HG03571 (cell line): ENCODE measurements around the gene COP1.
"Not testable (repeated sequence)": the region's sequence is repeated elsewhere in the genome, so short reads cannot be mapped to it uniquely, and the experiment has no call there.

Source experiments
- ATAC-seq: cut with Tn5 transposase; IDR thresholded peaks from one replicate; pipeline ENCODE4 v1.9.1; 2021; ENCODE audit not compliant: unreplicated experiment

COP1 gene

DNA sequence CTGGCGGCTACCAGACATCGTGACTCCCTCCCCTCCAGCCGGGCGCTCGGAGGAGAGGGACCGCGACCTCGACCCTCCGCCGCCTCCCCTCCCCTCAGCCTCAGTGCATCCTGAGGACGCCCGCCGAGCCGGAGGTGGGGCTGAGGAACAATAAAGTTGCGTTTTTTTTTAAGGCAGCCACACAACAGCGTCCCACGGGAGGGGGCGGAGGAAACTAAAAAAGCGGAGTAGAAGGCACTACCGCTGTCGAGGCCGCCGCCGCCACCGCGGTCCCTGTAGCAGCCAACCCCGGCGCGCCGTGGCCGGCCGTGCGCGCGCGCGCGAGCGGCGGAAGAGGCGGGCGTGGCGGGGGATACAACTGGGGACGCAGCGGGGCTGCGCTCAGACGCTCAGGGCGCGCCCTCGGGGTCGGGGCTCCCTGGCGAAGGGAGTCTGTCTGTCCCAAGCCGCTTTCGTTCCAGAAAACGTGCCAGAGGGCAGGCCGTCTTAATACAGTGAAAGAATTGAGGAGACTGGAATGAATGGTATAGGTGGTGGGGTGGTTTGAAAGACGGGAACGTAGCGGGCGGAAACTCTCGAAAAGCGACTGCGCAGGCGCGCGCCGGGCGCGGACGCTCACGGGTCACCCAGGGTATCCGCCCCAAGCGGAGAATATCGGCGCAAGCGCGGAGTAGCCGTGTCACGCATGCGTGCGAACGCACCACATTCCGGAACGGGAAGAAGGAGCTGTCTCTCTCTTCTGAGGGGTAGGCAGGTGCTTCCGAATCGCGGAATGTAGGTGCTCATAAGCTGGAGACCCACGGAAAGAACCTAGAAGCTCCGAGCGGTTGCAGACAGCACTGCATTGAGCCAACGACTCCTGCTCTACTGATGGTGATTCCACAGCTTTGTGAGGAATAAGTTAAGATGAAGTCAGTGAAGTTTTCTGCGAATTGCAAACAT is at the start of gene COP1:
Gene COP1, minus strand, starts transcription at position 326 of the 942 bp plus-strand sequence. Its CDS starts 308 bp downstream, at position 18.
- ATAC-seq = peak; percentile 79

DNA sequence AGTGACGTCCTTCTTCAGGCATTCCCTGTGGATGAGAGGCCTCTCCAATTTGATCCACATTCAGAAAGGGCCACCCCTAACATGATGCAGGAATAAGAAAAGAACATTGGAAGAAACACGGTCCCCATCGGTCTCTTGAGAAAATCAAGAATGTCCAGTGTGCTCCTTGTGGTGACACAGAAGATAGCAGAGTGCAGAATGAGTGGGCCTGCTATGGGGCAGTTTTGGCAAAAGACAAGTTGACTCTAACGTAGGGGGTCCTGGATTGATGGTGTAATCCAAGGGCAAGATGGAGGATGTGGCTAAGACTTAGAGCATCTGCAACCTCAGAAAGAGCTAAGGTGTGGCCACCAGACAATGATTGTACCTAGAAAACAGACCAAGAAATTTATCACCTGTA is 45.1 kb upstream of the COP1 start:
- ATAC-seq = no peak

DNA sequence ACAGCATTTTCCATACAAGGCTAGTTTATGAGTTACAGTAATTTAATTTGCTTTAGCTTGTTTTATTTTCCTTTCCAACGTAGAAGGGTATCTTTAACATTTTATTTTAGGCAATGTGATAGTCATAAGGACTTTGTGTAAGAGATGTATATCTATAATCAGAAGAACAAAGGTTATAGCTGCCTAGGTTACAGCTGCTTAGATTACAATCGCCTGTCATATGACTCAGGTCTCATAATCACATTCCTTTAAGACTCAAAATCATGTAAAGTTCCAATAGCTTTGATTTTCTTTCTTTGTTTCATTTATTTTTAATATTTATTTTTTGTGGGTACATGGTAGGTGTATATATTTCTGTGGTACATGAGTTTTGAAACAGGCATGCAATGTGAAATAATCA is 37.8 kb upstream of the COP1 start:
- no peak for ATAC-seq

DNA sequence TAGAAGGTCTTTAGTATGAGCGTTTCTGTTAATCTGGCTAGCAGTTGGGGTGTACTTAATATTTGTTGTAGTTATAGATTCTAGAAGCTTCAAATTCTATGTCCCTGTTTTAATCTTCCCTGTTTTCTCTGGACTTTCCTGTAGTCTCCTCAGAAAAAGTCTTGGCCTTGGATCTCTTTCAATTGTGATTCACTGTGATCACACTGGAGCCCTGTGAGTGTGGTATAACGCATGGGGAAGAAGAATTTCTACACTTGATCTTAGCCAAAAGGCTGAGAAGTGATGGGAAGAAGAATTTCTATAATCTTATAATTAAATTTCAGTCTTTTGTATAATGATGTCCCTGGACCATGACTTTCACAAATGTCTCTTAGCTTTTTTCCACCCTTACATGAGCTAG is 36.7 kb upstream of the COP1 start:
- no peak for ATAC-seq

DNA sequence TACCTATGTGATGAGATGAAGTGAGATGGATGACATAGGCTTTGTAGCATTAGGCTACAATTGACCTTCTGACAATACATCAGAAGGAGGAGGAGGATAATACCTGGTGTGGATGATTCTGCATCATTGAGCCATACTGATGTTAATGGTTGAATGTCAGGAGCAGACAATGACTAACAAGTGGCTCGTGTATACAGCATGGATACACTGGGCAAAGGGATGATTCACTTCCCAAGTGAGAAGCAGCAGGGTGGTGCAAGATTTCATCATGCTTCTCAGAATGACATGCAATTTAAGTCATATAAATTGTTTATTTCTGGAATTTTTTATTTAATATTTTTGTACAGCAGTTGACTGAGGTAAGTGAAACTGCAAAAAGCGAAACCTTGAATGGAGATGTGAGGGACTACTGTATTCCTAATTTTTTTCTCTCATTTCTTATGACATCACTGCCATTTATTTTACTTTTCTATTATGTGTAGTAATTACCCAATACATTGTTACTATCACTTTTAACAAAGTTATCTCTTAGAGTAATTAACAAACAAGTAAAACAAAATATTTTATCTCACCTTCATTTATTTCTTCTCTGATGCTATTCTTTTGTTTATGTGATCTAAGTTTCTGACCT is 34.4 kb upstream of the COP1 start:
- ATAC-seq = no peak

DNA sequence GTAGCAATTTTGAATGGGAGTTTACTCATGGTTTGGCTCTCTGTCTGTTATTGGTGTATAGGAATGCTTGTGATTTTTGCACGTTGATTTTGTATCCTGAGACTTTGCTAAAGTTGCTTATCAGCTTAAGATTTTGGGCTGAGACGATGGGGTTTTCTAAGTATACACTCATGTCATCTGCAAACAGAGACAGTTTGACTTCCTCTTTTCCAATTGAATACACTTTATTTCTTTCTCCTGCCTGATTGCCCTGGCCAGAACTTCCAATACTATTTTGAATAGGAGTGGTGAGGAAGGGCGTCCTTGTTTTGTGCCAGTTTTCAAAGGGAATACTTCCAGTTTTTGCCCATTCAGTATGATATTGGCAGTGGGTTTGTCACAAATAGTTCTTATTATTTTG is 26.6 kb upstream of the COP1 start:
- ATAC-seq = not testable (repeated sequence)

DNA sequence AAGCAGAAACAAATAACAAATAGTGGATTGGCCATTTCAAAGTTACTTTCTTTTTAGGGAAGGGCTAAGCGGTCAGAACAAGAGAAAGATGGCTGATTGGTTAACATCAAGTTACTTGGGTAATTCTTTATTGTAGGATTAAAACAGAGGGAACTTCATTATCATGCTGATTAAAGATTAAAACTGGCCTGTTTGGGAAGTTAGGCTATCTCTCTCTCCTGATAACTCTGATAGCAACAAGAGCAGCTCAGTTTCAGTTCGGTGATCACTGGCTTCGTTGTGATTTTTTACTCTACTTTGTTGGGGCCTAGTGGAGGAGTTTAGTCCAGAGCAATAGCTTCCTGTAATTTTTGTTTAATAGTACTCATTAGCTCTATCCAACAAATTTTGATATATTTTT is 20.5 kb upstream of the COP1 start:
- ATAC-seq = no peak

DNA sequence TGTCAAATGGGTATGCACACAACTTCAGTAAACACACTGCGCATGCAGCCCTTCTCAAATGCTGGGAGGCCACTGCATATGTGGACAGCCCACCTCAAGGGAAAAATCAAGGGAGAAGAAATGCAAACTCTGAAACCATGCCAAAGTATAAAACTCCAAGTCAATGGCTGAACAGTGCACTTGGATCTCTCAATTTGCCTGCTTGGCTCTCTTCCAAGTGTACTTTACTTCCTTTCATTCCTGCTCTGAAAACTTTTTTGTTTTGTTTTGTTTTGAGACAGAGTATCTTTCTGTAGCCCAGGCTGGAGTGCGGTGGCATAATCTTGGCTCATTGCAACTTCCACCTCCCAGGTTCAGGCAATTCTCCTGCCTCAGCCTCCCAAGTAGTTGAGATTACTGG is 18.8 kb upstream of the COP1 start:
- no peak for ATAC-seq

DNA sequence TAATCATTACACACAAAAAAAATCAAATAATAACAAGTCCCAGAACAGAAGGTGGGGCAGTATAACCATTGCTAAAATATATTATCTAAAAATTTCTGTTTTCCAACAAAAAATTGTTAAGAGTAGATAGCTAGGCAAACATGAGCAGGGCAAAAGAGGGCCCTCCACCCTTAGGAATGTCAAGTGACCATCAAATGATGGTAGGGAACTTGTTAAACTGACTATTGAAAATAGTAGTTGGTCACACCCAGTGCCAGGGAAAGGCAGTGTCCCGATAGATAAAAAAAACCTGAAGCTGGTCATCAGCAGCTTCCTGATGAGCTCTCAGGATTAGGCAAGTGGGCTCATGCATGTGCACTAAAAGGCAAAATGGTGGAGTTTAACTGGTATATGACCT is 18.4 kb upstream of the COP1 start:
- ATAC-seq = no peak

DNA sequence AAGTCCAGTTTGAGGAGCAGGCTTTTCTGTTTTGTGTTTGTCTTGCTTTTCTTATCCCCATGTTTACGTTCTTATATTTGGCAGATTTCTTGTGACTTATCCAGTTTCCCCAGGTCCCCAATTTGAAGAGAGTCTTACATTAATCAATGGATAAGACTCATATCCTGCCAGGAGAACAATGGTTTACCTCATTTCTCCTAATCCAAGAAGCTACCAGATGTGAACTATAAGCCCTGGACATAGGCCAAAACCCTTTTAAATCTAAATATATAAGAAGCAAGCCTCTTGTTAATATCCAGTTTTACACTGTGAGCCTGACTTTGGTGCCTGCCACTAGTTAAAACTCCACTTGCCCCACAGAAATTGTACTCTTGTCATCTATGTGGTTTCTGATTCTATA is 15.1 kb upstream of the COP1 start:
- no peak for ATAC-seq

DNA sequence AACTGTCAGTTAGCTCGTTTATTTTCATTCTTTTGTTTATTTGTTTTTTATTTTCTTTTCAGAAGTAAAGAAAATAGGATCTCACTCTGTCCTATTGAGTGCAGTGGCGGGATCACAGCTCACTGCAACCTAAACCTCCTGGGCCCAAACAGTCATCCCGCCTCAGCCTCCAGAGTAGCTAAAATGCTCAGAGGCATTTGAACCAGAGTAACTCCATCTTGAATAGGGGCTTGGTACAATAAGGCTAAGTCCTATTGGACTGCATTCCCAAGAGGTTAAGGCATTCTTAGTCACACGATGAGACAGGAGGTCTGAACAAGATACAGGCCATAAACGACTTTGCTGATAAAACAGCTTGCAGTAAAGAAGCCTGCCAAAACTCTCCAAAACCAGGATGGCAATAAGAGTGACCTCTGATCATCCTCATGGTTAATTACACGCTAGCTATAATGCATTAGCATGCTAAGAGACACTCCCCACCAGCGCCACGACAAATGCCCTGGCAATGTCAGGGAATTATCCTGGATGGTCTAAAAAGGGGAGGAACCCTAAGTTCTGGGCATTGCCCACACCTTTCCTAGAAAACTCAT is 13.1 kb upstream of the COP1 start:
- no peak for ATAC-seq

DNA sequence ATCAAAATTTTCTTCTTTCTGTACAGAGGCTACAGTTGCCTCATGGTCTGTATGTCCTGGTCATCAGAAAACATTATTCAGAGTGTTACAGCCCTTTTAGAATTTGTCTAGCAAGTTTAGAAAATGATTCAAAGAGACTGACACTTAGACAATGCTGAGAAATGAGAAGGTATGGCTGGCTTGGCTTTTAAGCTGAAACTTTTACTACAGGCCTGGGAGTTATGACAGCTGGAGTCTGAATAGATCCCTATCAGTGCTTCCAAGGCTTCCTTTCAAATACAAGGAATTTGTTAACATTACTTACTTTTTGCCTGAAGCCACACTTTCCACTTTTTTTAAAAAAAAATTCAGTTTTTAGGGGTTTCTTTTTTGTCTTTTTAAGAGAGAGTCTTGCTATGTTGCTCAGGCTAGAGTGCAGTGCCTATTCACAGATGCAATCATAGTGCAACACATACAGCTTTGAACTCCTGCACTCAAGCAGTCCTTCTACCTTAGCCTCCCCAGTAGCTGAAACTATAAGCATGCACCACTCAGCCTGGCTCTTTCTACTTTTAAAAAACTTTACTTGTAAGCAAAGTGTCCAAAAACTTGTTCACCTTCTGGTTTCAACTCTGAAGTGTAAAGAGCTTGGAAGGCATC is 10.5 kb upstream of the COP1 start:
- ATAC-seq = no peak

DNA sequence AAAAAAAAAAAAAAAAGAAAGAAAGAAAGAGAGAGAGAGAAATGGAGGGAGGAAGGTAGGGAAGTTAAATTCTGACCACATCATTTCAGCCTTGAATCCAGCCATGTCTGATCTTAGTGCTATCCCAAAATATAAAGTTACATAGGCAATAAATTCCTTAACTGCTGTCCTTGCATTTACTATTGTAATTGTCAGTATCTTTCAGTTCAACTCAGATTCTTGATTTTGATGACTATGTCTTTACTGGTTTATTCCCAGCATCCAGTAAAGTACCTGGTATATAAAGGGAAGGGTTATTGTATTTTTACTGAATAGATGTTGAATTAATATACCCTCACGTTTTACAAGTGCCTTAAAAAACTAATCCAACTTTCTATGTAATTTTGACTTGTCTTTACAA is 8.9 kb upstream of the COP1 start:
- ATAC-seq = no peak

DNA sequence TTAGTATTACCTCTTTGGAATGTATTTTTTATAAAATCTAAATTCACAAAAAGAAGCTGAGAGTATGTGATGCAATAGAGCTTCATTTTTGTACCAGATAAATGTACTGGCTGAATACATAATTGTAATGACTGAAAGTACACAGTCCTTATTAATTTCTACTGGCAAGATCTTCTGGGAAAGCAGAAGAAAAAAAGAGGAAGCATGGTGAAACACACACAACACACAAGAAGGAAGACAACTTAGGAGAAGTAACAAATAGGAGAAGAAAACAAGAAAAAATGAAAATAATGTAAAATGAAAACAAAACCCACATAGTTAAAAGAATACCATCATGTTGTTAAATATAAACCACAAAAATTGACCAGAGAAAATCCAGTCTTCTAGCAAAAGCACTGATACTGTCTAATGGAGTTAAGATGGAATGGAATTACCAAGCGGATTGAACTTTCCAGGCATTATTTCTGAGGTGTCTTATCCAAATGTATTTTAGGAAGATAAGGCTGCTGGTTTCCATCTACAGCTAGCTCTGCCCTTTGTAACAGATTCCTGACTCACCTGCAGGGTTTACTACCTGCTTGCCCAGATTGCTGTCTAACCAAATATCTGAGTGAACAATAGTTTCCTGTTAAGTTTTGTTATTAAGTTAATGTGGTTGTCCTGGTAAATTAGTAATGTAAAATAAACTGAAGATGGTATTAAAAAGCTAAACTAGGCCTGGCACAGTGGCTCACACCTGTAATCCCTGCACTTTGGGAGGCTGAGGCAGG is 4.5 kb upstream of the COP1 start:
- ATAC-seq = no peak

DNA sequence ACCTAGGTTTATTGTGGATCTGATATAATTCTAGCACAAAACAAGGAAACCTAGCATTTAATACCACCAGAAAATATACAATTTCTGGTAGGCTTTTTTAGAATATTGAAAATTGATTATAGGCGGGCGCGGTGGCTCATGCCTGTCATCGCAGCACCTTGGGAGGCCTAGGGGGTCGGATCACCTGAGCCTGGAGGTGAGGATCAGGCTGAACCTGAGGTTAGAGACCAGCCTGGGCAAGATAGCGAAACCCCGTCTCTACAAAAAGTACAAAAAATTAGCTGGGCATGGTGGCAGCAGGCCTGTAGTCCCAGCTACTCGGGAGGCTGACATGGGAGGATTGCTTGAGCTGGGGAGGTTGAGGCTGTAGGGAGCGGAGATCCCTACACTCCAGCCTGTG is 948 bp upstream of the COP1 start:
- no peak for ATAC-seq

DNA sequence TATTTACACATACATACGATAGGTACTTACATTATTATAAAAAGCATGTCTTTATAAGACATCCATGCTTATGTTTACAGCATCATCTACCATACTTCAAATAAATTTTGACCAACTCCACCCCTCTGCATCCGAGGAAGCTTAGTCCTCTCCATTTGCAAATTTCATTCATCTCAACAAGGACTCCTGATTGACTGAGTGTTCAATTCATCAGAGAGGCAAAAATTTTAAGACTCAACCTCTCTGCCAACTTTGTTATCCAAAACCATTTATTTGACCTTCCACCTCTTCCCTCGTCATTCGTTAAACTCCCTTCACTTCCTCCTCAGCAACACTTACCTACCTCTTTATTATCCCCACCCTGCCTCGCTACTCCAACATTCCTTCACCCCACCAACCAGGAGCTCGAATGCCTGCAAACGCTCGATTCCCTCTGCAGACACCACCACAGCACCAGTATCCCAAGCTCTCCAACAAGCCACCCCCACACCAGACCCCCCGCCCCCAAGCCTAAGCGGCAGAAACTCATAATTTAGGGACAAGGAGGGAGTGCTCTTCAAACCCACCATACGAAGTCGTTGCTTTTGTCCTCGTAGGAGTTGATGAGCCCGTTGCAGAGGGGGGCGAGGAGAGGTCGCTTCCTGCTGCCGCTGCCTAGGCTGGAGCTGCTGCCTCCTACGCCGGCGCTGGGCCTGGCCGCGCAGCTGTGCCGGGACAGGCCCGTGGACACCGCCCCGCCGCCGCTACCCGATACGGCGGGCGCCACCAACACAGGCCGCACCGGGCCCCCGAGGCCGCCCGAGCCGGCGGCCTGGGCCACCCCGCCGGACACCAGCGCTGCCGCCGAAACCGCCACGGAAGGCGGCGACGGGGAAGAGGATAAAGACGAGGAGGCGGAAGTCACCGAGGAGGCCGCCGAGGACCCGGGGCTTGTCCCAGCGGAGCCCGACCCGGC is 803 bp downstream of the COP1 start:
- ATAC-seq = peak; percentile 13

DNA sequence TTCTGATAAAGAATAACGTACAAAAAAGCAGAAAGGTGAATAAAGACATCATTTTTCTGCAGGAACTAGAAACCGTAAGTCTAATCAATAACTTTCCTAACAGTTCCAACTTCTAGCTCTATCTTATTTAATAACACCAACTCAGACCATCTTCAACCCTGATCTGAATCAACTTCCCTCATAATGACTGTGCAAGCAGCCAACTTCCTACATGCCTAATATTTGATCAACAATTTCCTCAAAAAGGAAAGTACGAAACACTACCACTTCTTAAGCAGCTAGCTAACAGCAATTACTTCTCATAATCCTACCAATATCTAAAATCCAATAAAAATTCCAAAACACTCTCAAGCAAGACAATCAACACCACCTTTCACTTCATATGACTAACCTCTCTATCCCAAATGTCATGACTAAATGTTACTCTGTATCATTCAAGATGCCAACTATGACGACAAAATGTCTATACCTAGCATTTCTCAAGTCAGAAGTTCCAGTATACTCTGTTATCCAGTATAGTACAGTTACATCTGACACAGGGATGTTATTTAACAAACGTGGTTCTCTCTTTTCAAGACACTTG is 1.7 kb downstream of the COP1 start:
- ATAC-seq = no peak

DNA sequence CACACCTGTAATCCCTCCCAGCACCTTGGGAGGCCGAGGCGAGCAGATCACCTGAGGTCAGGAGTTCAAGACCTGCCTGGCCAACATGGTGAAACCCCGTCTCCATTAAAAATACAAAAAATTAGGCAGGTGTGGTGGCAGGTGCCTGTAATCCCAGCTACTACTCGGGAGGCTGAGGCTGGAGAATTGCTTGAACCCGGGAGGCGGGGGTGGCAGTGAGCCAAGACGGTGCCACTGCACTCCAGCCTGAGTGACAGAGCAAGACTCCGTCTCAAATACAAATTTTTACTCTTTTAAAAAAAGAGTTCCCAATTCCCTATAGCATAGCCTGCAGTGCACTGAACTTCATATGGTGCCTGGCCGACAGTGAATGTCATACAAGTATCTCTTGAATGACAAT is 2.4 kb downstream of the COP1 start:
- not testable (repeated sequence) for ATAC-seq

DNA sequence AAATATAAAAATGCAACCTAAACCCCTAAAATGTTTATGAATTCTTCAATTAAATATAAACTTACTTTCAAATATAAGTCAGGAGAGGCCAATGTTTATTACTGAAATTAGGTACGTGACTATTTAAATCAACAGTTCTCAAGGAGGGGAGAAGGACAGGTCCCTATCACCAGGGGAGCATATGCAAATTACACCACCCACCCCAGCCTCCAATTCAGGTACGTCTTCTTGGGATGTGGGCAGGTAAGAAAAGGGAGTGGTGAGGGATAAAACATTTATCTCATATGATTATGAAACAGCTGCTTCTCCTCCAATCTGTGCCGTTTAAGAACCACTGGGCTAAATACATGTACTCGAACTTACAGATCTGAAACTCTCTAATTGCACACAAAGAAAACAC is 3.4 kb downstream of the COP1 start:
- no peak for ATAC-seq
